GM19351 (cell line): ENCODE data around the gene CFB.
"Not testable (repeated sequence)": the region's sequence is repeated elsewhere in the genome, so short reads cannot be mapped to it uniquely, and the experiment has no call there.

Source experiments
- ATAC-seq: cut with Tn5 transposase; IDR thresholded peaks from one replicate; pipeline ENCODE4 v1.9.1; 2021; ENCODE audit warnings: mild to moderate bottlenecking, moderate library complexity; ENCODE audit not compliant: unreplicated experiment

The CFB gene

DNA sequence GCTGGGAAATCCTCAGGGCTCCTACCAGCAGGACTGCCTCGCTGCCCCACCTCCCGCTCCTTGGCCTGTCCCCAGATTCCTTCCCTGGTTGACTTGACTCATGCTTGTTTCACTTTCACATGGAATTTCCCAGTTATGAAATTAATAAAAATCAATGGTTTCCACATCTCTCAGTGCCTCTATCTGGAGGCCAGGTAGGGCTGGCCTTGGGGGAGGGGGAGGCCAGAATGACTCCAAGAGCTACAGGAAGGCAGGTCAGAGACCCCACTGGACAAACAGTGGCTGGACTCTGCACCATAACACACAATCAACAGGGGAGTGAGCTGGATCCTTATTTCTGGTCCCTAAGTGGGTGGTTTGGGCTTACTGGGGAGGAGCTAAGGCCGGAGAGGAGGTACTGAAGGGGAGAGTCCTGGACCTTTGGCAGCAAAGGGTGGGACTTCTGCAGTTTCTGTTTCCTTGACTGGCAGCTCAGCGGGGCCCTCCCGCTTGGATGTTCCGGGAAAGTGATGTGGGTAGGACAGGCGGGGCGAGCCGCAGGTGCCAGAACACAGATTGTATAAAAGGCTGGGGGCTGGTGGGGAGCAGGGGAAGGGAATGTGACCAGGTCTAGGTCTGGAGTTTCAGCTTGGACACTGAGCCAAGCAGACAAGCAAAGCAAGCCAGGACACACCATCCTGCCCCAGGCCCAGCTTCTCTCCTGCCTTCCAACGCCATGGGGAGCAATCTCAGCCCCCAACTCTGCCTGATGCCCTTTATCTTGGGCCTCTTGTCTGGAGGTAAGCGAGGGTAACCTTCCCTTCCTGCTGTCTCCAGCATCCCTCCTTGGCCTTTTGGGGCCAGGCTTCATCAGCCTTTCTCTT, at the start of gene CFB:
Gene CFB (plus strand): TSS at position 589 of the 863 bp plus-strand sequence. CDS start 127 bp downstream, at position 716.
- ATAC-seq: no peak

DNA sequence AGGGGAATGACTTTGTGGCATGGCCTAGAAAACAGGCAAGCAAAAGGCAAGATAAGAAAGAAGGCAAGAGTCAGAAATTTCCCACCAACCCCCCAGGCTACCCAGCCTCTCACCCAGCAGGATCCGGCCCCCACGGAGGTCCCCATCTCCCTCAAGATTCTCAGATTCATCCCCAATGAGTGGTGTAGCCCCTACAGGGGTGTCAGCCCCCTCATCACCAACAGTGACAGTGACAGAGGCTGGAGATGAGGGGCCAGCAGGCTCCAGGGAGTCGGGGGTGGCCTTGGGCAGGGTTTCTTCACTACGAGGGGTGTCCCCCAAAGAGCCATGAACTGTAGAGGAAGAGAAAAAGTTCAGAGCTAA, 49.4 kb upstream of the CFB start:
- ATAC-seq: no peak

- no peak for ATAC-seq
Measured at GRCh38 chr6:31896856-31897611, 48.9 kb upstream of the CFB start.

DNA sequence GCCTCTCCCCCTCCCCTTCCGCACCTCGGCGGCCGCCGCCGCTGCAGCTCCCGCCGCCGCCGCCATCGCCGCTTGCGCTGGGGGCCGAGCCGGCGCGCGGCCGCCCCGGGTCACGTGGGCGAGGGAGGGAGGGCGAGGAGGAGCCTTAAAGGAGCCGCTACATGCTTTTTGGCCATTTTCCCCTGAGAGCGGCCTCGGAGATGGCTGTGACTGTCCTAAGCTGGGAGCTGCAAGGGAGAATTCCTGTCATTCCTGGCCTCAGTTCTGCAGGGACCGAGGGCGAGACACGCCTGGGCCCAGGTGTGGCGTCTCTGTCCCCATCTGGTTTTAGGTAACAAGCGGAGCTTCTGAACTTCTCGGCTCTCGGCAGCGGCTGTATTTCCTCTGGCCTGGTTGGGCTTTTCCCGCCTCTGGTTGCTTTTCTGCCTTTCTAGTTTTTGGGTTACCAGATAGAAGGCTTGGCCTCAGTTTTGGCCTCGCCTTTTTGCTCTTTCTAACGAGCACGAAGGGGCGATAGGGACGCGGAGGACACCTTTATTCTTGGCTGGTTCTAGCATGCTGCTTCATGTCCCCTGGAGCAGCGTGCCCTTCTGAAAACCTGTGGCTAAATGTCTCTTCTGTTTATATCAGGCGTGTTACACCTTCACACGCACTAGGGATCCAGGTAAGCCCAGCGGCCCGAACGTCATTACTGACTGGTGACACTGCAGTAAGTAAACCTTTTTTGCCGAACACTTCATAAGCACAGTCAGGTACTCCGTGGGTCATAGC, 48.1 kb upstream of the CFB start, which contains the start of gene EHMT2:
Gene EHMT2 (minus strand): TSS at position 87 of the 771 bp plus-strand sequence. CDS start 21 bp downstream, at position 66.
- ATAC-seq: peak; percentile 57

DNA sequence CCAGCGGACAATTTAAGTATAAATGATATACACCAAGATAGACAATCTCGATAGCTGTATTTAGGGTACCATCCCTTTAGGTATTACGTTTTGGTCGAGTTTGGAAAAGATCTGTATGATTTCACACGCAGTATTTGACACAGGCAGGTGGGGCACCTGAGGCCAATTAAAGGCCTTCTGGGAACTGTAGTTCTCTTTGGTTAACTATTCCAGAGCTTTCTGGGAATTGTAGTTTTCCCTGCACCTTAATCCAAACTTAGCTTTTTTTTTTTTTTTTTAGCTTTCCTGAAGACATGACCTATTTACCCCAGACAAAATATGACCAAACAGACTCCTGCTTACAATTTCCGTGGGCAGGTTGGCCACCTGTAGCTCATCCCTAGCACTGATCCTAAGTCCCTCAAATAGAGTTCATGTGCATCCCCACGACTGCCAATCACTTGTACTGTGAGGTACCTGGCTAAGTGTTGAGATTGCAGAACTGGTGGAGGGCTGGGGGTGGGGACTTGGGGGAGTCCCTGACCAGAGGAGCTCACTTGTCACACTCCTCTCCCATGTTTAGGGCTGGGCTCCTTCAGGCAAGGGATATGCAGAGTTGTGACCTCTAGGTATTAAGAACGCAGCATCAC, 47.4 kb upstream of the CFB start:
- no peak for ATAC-seq

DNA sequence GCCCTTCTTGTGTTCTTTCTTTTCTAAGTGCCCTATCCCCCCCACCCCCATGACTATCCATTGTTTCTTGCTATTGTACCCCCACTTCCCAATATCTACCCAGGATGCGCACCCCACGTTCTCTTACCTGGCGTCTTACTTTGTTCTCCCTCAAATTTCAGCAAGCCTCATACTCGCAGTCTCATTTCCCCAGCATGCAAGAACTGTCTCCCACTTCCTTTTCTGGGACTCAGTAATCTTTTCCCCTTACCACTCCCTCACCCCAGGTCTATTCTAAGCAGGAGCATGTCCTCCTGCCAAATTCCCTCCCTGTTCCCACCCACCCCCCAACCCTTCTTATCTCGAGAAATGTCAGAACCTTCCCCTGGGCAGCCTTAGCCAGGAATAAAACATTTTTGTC, 46.7 kb upstream of the CFB start:
- ATAC-seq: no peak

- no peak for ATAC-seq
Measured at GRCh38 chr6:31899882-31900722, 45.8 kb upstream of the CFB start.

- ATAC-seq: no peak
Measured at GRCh38 chr6:31900917-31901414, 44.9 kb upstream of the CFB start.

DNA sequence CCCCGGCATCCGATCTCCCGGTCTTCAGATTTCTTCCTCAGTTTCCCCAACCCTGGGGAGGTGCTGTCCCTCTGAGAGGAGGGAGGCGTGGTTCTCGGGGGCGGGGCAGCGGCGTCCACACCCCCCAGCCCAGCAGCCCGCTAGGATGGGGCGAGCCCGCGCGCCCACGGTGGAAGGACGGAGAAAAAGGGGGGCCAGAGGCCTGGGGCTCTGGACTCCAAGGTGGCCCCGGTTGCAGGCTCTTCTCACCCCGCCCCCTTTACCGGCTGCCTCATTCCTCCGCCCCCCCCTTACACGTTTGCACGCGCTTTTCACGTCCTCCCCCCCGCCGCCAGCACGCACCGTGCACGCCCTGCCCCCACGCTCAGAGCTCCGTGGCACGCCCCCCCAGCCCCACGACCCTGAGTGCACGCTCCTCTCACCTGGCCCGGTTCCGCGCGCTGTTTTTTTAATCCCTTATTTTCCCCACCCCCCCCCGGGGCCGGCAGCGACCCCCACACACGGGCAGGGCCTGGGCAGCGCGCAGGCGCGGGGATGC, 44.4 kb upstream of the CFB start:
- no peak for ATAC-seq

DNA sequence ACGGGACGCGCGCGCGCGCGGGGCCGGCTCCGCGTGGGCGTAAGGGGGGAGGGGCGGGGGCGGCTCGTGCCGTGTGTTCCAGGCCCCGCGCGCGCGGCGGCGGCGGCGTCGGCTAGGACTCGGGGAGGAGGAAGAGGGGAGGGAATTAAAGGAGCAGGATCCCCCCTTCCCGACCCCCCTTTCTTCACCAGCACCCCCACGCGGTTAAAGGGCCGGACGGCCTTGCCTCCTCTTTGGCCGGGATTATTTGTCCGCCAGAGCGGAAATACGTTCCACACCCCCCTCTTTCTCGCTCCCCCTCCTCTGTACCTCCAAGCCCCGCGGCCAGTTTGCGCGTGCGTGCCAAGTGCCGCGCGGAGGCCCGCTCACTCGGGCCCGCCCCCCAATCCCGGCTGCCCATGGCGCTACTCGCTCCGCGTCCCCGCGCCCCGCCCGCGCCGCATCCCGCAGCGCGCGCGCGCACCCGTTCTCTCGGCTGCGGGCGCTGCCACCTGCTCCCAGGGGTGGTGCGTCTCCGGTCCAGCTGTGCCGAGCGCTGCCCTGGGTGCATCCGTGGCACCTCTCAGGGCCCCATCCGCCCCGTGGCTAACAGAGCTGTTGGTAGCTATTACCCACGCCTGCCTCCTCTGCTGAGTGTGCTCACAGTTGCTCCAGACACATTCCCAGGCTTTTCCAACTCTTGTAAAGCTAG, 43.8 kb upstream of the CFB start, which contains the start of gene ZBTB12:
Gene ZBTB12 (minus strand): TSS at position 134 of the 691 bp plus-strand sequence. CDS start 781 bp downstream, outside the sequence.
- ATAC-seq: peak; percentile 53

GRCh38 chr6:31903957-31904356, 41.9 kb upstream of the CFB start:
- ATAC-seq: no peak

DNA sequence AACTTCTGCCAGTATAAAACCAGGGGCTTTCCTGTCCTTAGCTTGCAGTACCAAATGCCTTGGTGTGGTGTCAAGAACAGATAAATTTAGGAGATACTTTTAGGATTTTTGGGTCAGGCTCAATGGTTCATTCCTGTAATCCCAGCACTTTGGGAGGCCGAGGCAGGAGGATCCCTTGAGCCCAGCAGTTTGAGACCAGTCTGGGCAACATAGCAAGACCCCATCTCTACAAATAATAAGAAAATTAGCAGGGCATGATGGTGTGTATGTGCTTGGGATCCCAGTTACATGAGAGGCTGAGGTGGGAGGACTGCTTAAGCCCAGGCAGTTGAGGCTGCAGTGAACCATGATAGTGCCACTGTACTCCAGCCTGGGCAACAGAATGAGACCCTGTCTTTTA, 40.9 kb upstream of the CFB start:
- no peak for ATAC-seq

DNA sequence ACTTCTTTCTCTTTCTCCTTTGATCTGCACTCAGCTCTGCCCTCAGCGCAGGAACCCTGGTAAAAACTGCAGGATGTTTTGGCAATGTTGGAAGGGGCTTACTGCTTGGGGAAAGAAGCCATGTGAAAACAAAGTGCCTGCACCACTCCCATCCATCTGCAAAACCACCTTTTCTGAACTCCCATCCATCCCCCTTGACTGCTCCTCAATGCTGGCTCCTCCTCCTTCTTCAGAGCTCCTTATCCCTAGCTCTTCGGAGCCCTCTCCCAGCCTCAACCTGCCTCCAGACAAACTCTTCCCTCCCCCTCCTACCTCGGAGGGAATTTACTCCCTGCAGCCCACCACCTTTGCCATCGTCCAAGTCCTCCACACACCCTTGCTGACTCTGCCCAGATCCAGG, 39.8 kb upstream of the CFB start:
- no peak for ATAC-seq

- ATAC-seq: not testable (repeated sequence)
Measured at GRCh38 chr6:31906727-31907126, 39.2 kb upstream of the CFB start.

DNA sequence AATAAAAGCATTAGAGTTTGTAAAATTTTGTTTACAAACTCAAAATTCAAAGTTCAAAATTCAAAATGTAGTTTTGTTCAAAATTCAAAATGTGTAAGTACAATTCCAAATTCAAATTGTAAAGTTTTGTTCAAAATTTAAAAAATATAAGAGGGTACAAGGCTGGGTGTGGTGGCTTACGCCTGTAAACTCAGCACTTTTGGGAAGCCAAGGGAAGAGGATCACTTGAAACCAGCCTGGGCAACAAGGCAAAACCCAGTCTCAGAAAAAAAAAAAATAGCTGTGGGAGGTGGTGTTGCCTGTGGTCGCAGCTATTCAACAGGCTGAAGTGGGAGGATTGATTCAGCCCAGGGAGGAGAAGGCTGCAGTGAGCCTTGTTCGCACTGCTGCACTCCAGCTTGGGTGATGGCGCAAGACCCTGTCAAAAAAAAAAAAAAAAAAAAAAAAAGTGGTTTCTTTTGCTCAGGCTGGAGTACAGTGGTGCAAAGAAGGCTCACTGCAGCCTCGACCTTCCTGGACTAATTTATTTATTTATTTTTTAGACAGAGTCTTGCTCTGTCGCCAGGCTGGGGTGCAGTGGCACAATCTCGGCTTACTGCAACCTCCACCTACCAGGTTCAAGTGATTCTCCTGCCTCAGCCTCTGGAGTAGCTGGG, 38.6 kb upstream of the CFB start:
- no peak for ATAC-seq

- ATAC-seq: not testable (repeated sequence)
Measured at GRCh38 chr6:31908255-31908654, 37.6 kb upstream of the CFB start.

DNA sequence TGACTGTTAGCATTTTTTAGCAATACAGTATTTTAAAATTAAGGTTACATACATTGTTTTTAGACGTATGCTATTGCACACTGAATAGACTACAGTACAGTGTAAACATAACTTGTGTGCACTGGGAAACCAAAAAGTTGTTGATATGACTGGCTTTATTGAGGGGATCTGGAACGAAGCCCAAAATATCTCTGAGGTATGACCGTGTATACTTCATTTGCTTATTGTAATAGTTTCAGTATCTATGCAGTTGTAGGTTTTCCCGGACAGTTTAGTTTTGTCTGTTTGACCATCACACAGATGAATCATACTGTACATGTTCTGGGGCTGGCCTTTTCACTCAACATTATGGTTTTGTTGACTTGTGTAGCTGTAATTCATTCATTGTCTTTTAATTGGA, 37.1 kb upstream of the CFB start:
- ATAC-seq: peak; percentile 85

DNA sequence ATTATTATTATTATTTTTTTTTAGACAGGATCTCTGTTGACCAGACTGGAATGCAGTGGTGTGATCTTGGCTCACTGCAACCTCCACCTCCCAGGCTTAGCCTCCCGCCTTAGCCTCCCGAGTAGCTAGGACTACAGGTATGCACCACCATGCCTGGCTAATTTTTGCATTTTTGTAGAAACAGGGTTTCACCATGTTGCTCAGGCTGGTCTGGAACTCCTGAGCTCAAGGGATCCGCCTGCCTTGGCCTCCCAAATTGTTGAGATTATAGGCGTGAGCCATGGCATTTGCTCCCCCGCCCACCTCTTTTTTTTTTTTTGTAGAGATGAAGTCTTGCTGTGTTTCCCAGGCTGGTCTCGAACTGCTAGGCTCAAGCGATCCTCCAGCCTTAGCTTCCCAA, 36.6 kb upstream of the CFB start:
- not testable (repeated sequence) for ATAC-seq
